AG20443 (cell line): ENCODE measurements around the gene LHCGR.
"Not testable (repeated sequence)": the region's sequence is repeated elsewhere in the genome, so short reads cannot be mapped to it uniquely, and the experiment has no call there.

Source experiments
- DNase-seq: peaks from one replicate; pipeline ENCODE4 v3.0.0; 2012; ENCODE audit warnings: low spot score, mixed read lengths

Gene LHCGR

DNA sequence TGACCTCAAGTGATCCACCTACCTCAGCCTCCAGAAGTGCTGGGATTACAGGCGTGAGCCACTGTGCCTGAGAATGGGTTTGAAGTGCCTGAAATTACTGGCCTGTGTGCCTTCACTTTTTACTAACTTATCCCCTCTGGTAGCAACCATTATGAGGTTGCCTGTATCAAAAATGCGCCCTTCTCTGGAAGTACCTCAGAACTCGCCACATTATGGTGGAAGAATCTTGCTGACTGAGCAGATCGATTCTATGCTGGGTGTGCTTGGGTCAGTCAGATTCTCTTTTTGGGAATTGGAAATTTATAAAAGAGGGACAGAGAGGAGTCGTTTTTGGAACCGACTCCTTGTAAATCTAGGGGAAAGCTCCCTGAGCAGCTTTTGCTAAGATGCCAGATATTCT is 8.2 kb downstream of the LHCGR start:
- no peak for DNase-seq

GRCh38 chr2:48739236-48739635 is 16.3 kb downstream of the LHCGR start:
- DNase-seq, result not testable (repeated sequence)

DNA sequence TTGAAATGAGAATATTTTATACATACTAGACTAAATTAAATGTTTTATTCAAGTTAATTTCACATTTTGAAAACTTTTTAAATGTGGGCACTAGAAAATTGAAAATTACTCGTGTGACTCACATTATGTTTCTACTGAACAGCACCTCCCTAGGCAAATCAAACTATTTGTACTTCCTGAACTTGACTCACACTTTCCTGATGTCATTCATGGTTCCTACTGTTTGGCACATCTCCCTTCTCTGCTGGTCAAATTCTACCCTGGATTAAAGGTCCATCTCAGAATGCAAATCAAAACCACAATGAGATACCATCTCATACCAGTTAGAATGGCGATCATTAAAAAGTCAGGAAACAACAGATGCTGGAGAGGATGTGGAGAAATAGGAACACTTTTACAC is 16.7 kb downstream of the LHCGR start:
- DNase-seq, result peak; percentile 54

DNA sequence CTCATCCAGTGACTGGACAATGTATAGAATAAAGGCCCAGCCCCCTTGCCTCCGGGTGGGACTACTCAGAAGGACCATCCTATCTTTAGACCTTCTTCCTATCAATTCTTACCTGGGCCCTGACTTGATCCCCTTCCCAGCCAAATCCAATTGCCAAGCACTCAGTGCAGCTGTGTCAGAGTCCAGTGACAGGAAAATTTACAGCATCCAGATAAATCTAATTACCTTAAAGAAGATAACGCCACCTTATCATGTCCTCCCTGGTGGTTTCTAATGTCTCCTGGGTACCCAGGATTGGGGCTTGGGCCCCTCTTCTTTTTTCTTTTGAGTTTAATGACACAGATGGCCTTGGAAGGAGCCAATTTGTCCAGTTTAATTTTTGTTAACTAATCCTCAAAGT is 19.3 kb downstream of the LHCGR start:
- DNase-seq, result no peak

- DNase-seq, result peak; percentile 31
Observed at GRCh38 chr2:48734576-48735303, 20.8 kb downstream of the LHCGR start.

GRCh38 chr2:48733067-48733503 is 22.4 kb downstream of the LHCGR start:
- no peak for DNase-seq

DNA sequence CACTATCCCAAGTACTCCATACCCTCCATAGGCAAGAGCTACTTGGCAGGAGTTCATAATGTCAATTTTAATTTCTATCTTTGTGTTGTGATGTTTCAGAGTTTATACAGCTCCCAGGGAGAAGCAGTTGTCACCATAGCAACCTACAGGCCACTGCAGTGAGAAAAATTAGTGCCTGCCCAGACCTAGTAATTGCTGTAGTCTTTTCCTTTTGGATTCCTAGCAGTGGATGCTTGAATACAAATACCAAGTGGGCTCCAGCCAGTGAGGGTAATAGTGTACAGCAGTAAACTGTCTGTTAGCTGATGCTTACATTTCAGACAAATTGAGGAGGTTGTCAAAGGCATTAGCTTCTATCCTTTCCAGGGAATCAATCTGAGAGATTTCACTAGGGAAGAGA is 26.7 kb downstream of the LHCGR start:
- DNase-seq, result no peak

GRCh38 chr2:48728295-48728694 is 27.2 kb downstream of the LHCGR start:
- DNase-seq, result no peak

DNA sequence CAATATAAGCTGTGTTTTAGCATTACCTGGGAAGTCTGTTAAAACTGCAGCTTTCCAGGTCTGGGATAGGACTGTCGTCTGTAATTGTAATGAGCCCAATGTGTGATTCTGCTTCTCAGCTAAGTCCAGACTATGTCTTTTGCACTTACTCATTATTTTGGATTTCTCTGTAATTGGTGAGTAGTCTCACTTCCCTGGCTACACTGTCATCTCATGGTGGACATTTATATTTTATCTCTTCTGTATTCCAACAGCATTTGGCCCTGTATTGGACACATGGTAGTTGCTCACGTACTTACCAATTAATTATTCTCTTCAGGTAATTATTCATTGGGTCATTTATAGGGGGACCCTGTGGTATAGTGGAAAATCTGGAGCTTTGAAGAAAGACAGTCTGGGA is 28.0 kb downstream of the LHCGR start:
- DNase-seq, result no peak

GRCh38 chr2:48725696-48726494 is 29.6 kb downstream of the LHCGR start:
- DNase-seq, result no peak

GRCh38 chr2:48724278-48724677 is 31.2 kb downstream of the LHCGR start:
- DNase-seq, result no peak

DNA sequence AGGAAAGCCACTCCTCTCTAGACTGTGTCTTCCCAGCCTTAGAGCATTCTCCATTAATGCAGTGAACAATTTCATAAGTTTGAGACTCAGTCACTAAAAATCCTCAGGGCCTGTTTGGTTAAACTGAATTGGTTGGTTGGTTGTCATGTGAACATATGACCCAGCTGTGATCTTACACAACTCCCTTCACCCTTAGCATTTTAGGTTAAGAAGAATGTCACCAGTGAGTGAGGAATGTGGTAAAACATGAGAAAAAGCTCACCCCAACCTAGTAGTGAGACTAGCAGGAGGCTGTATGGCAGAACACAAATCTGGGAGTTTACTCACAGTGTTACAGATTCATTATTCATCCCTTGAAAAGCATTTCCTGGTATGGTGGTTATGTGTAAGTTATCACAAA is 32.4 kb downstream of the LHCGR start:
- peak; percentile 66 for DNase-seq

- DNase-seq, result no peak
Observed at GRCh38 chr2:48722391-48722790, 33.1 kb downstream of the LHCGR start.

DNA sequence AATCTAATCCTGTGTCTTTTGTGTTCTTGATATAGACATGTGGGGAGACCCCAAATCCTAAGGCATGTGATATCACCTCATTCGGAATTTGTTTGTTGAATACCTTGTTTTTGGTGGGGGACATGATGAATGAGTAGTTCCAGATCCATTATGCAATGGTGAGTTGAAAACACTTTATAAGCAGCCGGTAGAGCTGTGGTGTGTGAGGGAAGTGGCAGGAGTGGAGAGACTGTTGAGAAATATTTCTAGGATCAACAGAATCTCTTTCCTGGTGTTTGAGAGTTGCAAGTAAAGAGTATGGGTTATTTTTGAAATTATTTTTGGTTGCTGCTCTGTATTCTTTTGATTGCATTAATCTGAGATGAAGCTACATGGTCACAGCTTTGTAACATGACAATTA is 34.4 kb downstream of the LHCGR start:
- DNase-seq, result no peak

GRCh38 chr2:48719480-48720177 is 35.9 kb downstream of the LHCGR start:
- DNase-seq, result no peak

- no peak for DNase-seq
Observed at GRCh38 chr2:48717846-48718245, 37.7 kb downstream of the LHCGR start.

GRCh38 chr2:48715956-48716355 is 39.6 kb downstream of the LHCGR start:
- no peak for DNase-seq

DNA sequence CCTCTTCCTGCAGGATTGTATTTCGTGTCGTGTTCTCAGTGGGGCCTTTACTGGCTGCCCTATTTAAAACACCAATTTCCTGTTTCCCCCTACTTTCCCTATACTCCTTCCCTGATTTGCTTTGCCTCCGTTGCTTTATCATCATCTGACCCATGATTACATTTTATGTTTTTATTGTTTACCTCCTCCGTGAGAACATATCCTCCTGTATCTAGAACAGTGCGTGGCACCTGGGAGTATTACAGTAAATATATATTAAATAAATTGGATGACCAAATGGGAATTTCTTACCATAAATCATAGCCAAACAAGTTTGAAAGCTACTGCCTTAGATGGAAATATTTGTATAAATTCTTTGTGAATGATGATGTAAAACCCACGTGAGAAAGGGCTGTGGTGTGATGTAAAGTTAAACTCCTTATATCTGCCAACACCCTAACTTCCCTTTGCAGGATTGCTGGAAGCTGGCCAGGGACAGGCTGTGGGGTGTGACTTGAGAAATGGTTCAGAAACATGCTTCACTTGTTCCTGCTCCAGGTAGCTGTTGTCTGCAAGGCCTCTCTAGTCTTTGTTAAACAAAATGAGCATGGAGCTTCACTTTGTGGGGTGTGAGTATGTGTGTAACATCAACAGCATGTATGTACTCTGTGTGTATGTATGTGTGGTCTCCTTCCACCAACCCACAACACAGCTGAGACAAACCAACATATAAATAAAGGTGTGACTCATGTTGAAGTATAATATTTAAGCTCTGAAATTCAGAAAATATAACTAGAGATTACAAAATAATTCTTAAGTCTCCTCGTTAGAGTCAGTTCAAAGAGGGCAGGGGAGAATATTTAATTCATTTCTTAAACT is 40.3 kb downstream of the LHCGR start:
- no peak for DNase-seq

GRCh38 chr2:48714245-48714644 is 41.3 kb downstream of the LHCGR start:
- peak; percentile 17 for DNase-seq

- no peak for DNase-seq
Observed at GRCh38 chr2:48713647-48714046, 41.9 kb downstream of the LHCGR start.

DNA sequence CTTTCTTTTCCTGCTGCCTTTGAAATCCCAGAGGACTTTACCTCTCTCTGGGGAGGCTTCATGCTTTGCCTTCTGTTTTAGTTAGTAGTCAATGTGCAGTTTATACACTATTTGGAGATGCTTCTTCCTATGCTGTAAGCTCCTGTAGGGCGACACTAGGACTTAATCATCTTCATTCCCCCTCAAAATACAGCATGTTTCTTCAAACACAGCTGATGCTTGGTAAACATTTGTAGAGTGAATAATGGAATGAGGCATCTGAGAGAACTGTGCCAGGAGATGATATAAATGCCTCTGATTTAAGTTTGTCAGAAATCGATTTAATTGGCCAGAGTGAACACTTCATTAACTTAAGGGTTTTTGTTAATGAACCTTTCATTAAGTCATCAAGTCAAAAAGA is 43.4 kb downstream of the LHCGR start:
- DNase-seq, result no peak

- DNase-seq, result no peak
Observed at GRCh38 chr2:48711343-48711742, 44.2 kb downstream of the LHCGR start.
